ENCODE results near the gene CEL.

The CEL gene

DNA sequence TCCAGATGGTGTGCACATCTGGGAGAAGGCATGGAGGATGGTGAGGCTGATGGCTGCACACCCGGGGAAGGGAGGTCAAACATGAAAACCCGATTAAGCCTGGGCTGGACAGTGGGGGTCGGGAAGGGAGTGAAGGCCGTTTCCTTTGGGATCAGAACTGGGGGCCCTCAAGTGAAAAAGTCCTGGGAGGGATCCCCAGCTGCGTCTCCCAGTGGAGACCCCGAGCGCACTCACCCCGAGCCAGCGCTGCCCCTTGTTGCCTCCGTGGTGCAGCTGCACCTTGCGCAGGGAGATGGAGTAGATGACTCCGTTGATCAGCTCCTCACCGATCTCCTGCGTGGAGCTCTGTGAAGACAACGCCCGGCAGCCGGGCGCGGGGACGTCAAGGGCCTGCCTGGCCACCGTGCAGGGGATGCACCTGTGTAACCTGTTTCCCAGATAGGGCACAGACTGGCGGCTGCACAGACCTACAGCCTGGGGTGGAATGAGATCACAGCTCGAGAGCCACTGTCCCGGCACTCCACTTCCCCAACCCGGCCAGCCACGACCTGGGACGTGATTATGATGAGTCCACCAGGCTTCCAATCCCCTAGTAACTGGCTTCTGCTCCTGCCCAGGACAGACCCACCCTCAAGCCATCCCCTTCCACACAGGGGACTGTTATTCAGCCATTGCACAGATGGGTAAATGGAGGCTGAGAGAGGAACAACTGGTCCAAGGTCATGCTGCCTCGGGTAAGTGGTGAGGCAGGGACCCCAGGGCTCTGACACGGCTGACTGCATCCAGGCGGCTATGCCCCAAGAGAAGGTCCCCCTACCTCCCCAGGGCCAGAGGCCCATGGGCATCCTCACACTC is 50.3 kb downstream of the CEL start:
- TF ChIP-seq EP300 (IDR thresholded peaks at IDR 0.05; ENCODE audit: borderline replicate concordance) = no peak
- TF ChIP-seq TEAD4 (IDR thresholded peaks at IDR 0.05) = no peak
- TF ChIP-seq EGR1 (IDR thresholded peaks at IDR 0.05) = no peak
- TF ChIP-seq TCF12 (IDR thresholded peaks at IDR 0.05; ENCODE audit: low read depth) = no peak
- no peak for TF ChIP-seq CEBPB (IDR thresholded peaks at IDR 0.05)
- TF ChIP-seq, protein P1, sequence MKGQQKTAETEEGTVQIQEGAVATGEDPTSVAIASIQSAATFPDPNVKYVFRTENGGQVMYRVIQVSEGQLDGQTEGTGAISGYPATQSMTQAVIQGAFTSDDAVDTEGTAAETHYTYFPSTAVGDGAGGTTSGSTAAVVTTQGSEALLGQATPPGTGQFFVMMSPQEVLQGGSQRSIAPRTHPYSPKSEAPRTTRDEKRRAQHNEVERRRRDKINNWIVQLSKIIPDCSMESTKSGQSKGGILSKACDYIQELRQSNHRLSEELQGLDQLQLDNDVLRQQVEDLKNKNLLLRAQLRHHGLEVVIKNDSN (IDR thresholded peaks at IDR 0.05) = no peak
- no peak for TF ChIP-seq ZBTB7A (IDR thresholded peaks at IDR 0.05; ENCODE audit: low read depth)
- TF ChIP-seq, protein P2, sequence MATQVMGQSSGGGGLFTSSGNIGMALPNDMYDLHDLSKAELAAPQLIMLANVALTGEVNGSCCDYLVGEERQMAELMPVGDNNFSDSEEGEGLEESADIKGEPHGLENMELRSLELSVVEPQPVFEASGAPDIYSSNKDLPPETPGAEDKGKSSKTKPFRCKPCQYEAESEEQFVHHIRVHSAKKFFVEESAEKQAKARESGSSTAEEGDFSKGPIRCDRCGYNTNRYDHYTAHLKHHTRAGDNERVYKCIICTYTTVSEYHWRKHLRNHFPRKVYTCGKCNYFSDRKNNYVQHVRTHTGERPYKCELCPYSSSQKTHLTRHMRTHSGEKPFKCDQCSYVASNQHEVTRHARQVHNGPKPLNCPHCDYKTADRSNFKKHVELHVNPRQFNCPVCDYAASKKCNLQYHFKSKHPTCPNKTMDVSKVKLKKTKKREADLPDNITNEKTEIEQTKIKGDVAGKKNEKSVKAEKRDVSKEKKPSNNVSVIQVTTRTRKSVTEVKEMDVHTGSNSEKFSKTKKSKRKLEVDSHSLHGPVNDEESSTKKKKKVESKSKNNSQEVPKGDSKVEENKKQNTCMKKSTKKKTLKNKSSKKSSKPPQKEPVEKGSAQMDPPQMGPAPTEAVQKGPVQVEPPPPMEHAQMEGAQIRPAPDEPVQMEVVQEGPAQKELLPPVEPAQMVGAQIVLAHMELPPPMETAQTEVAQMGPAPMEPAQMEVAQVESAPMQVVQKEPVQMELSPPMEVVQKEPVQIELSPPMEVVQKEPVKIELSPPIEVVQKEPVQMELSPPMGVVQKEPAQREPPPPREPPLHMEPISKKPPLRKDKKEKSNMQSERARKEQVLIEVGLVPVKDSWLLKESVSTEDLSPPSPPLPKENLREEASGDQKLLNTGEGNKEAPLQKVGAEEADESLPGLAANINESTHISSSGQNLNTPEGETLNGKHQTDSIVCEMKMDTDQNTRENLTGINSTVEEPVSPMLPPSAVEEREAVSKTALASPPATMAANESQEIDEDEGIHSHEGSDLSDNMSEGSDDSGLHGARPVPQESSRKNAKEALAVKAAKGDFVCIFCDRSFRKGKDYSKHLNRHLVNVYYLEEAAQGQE (IDR thresholded peaks at IDR 0.05; ENCODE audit: low read depth) = no peak
- no peak for TF ChIP-seq TAF1 (IDR thresholded peaks at IDR 0.05; ENCODE audit: low read depth)
- no peak for TF ChIP-seq CREB1 (IDR thresholded peaks at IDR 0.05; ENCODE audit: low read depth)
- TF ChIP-seq, protein P3, sequence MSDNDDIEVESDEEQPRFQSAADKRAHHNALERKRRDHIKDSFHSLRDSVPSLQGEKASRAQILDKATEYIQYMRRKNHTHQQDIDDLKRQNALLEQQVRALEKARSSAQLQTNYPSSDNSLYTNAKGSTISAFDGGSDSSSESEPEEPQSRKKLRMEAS (IDR thresholded peaks at IDR 0.05) = no peak
- TF ChIP-seq FOXM1 (IDR thresholded peaks at IDR 0.05; ENCODE audit: borderline replicate concordance, low read depth) = no peak
- no peak for TF ChIP-seq YY1 (IDR thresholded peaks at IDR 0.05; ENCODE audit: low read depth)

DNA sequence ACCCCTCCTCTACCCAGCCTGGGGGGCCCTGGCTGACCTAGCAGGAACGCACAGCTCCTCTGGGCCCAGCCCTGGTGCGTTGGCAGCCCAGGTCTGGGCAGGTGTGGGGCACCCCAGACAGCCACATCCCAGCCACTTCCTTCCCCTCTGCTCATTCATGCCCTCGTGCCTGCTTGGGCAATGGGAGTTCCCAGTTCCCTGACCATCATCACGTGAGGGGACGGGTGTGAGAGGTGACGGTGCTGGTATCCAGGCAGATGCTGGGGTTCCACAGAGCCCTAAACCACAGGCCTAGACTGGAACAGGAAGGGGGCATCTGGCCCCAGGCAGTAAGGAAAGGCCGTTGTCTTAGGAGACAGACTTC is 50.9 kb downstream of the CEL start:
- no peak for TF ChIP-seq EP300 (IDR thresholded peaks at IDR 0.05; ENCODE audit: borderline replicate concordance)
- no peak for TF ChIP-seq EGR1 (IDR thresholded peaks at IDR 0.05)
- TF ChIP-seq RAD21 (IDR thresholded peaks at IDR 0.05; ENCODE audit: low read depth) = no peak
- TF ChIP-seq, protein P3 (IDR thresholded peaks at IDR 0.05) = no peak
- no peak for TF ChIP-seq TEAD4 (IDR thresholded peaks at IDR 0.05)
- no peak for TF ChIP-seq CEBPB (IDR thresholded peaks at IDR 0.05)
- no peak for TF ChIP-seq FOXM1 (IDR thresholded peaks at IDR 0.05; ENCODE audit: borderline replicate concordance, low read depth)
- TF ChIP-seq TAF1 (IDR thresholded peaks at IDR 0.05; ENCODE audit: low read depth) = no peak
- no peak for TF ChIP-seq ZBTB7A (IDR thresholded peaks at IDR 0.05; ENCODE audit: low read depth)
- TF ChIP-seq TCF12 (IDR thresholded peaks at IDR 0.05; ENCODE audit: low read depth) = no peak
- TF ChIP-seq, protein P1 (IDR thresholded peaks at IDR 0.05) = no peak
- no peak for TF ChIP-seq NFIC (IDR thresholded peaks at IDR 0.05)
- TF ChIP-seq, protein P2 (IDR thresholded peaks at IDR 0.05; ENCODE audit: low read depth) = no peak
- TF ChIP-seq YY1 (IDR thresholded peaks at IDR 0.05; ENCODE audit: low read depth) = no peak
- TF ChIP-seq CREB1 (IDR thresholded peaks at IDR 0.05; ENCODE audit: low read depth) = no peak

DNA sequence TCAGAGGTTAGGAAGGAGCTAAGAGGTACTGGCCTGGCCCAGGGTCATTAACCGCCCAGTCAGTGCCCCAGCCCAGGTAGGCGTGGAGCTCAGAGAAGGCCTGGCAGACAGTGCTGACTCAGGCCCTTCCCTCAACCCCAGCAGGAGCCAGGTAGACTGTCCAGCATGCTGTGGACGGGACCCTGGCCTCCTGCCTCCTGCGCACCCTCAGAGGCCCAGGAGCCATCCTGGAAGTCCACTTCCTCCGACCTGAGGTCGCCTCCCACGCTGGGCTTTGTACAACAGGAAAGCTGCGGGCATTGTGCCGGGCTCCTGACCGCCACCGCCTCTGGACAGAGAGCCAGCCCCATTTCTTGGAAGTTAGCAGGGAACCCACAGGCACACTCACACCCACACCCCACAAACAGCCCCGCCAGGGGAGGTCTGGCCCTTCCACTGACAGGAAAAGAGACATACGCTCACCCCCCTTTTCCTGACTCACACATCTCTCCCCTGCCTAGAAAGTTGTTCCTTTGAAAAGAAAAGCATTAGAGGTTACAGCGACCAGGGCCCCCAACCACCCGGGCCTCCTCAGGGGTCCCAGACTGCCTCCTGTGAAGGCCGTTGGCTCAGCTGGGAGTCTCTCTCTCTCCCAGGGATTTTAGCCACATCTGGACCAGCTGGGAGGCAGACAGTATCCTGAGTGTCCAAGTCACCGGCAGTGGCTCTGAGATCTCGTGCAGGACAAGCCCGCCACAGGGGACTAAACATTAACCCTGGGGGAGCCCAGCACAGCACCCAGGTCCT is 51.6 kb downstream of the CEL start:
- TF ChIP-seq EGR1 (IDR thresholded peaks at IDR 0.05) = no peak
- TF ChIP-seq YY1 (IDR thresholded peaks at IDR 0.05; ENCODE audit: low read depth) = no peak
- TF ChIP-seq ZBTB7A (IDR thresholded peaks at IDR 0.05; ENCODE audit: low read depth) = no peak
- no peak for TF ChIP-seq FOXM1 (IDR thresholded peaks at IDR 0.05; ENCODE audit: borderline replicate concordance, low read depth)
- TF ChIP-seq CREB1 (IDR thresholded peaks at IDR 0.05; ENCODE audit: low read depth) = no peak
- no peak for TF ChIP-seq TAF1 (IDR thresholded peaks at IDR 0.05; ENCODE audit: low read depth)
- TF ChIP-seq EP300 (IDR thresholded peaks at IDR 0.05; ENCODE audit: borderline replicate concordance) = no peak
- TF ChIP-seq, protein P2 (IDR thresholded peaks at IDR 0.05; ENCODE audit: low read depth) = no peak
- TF ChIP-seq, protein P3 (IDR thresholded peaks at IDR 0.05) = no peak
- TF ChIP-seq TCF12 (IDR thresholded peaks at IDR 0.05; ENCODE audit: low read depth) = no peak
- TF ChIP-seq TEAD4 (IDR thresholded peaks at IDR 0.05) = no peak
- no peak for TF ChIP-seq CEBPB (IDR thresholded peaks at IDR 0.05)
- TF ChIP-seq RAD21 (IDR thresholded peaks at IDR 0.05; ENCODE audit: low read depth) = no peak
- TF ChIP-seq, protein P1 (IDR thresholded peaks at IDR 0.05) = no peak
- no peak for TF ChIP-seq NFIC (IDR thresholded peaks at IDR 0.05)
